Activated CD8-positive, alpha-beta memory T cell treated with anti-CD3 and anti-CD28 coated beads, Interleukin-2, amount 50 U/mL, for 1 hour (primary cell): Measurements from ENCODE around the gene RNF130.

Experiments used
- DNase-seq: peaks from one replicate; pipeline ENCODE4 v3.0.0-alpha.2; 2020; ENCODE audit errors: extremely low read depth

Gene RNF130

DNA sequence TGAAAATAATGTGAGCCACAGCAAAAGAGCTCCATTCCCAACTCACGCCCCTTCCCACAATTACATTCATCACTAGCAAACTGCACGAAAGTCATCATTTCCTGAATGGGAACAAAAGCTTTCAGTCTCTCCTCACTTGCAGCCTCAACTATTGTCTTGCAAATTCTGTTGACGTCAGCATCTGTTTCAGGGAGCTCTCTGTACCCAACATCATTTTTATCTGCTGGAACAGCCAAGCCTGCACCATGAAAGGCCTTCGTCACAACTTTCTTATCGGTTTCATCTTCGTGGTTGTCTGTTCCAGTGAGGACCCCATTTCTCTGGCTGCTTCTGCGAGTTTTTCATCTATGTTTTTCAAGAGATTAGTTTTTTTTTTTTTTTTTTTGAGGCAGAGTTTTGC, 14.3 kb upstream of the RNF130 start:
- peak; percentile 37 for DNase-seq

DNA sequence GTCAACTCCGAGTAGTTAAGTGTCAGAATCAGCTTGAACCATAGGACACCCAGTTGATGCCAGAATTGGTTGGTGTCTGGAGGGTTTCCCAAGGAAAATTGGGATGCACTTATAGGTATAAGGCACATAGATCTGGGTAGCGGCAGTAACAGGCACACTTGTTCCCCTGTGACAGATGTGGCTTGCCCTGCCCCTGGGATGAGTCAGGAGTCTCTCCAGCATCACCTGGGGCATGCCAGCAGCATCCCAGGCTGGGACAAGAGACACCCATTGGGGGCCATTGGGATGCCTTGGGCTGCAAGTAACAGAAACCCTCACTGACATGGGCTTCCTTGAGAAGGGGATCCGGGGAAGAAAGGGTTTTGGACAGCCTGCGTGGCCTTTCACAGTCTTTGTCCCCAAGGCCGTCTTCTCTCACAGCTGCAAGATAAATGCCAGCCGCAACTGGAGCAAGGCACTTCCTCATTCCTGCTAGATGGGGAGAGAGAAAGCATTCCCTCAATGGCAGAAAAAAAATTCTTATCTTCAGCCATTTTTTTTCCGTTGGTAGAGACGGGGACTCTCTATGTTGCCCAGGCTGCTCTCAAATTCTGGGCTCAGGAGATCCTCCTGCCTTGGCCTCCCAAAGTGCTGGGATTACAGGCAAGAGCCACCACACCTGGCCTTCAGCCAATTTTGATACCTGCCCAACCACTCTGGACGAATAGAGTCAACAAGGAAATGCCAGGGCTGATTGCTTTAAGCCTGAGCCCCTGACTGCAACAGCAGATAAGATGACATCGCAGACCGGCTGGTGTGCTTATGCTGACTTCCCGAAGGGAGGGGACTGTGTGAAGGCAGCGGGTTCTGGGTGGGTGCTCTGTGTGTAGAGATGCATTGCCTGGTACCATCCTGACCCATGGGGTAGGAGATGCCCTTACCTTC, 13.3 kb upstream of the RNF130 start:
- no peak for DNase-seq

DNA sequence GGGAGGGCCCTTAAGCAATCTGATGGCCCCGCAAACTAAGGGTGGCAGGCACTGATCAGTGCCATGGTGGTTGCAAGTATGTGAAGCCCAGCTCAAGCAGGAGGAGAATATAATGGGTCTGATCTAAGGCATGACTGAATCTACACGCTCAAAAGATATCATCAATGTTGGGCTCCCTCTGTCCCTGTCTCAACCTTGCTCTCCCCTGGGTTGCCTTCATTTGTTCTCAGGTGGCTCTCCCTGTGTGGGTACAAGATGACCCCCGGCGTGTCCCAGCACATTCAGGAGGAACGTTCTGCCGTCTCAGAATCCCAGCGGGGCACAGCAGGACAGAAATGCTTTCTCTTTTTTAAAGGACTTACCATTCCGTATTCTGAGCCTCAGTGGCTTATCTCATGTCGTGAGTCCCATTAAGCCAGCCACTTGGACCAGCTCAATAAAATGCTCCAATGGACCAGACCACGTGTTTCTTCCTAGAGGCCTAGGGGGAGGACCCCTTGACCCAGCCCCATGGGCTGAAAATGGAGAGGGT, 12.0 kb upstream of the RNF130 start:
- no peak for DNase-seq

DNA sequence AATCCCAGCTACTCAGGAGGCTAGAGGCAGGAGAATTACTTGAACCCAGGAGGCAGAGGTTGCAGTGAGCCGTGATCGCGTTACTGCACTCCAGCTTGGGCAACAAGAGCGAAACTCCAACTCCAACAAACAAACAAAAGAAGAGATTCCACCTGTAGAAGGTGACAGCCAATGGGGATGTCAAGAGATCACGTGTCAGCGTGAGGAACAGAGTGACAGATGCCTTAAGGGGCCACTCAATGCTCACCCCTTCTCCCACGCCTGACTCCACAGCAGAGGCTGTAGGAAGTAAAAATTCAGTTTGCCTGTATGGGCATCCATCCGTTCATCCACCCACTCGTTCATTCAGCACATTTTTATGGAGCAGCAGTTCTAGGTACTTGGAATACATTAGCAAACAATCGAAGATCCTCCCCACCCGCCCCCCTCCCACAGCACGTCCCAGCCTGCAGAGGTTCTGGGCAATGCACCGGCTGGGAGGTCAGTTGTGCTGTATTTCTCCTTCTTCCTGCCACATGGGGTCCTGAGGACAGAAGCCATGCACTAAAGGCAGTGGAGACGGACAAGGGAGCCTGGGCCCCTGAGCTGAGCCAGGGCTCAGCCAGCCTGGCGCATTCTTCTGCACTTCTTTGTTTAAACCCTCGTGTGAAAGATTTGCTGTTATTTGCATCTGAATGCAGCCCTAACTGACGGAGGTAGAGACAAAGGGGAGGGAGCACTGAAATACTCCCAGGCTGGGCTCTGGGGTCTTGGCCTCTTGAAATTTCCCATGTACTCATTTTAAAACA, 11.3 kb upstream of the RNF130 start:
- DNase-seq, result no peak

DNA sequence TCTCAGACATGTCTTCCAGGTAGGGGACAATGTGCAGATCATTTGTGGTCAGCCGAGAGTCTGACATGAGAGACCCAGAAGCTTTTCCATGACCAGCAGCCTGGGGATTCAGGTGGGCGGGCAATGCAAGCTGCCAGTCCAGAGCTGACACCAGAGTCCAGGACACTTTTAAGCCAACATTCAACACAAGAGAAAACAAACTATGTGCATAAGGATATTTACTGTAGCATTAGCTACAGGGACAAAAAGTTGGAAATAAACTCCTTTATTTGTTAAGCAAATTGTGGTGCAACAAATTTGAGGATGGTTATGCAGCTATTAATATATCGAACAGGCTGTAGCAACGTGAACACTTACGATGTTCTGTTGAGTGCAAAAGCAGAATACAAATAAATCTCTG, 9.9 kb upstream of the RNF130 start:
- DNase-seq, result no peak

DNA sequence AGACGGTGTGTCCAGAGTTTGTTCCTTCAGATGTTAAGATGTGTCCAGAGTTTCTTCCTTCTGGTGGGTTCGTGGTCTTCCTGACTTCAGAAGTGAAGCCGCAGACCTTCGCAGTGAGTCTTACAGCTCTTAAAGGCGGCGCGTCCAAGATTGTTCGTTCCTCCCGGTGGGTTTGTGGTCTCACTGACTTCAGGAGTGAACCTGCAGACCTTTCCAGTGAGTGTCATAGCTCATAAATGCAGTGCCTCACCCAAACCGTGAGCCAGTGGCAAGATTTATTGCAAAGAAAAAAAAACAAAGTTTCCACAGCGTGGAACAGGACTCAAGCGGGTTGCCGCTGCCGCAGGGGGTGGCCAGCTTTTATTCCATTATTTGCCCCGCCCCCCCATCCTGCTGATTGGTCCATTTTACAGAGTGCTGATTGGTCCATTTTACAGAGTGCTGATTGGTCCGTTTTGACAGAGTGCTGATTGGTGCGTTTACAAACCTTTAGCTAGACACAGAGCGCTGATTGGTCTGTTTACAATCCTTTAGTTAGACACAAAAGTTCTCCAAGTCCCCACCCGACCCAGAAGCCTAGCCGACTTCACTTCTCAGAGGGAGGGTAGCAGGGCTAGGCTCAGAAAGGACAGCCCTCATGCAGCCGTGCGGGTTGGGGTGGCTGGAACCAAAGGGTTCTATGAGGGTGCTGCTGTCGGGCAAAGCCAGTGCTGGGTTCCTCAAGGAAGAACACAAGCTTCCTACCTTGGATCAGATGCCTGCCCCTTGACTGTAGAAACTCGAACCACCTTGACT, 9.1 kb upstream of the RNF130 start:
- DNase-seq, result no peak

DNA sequence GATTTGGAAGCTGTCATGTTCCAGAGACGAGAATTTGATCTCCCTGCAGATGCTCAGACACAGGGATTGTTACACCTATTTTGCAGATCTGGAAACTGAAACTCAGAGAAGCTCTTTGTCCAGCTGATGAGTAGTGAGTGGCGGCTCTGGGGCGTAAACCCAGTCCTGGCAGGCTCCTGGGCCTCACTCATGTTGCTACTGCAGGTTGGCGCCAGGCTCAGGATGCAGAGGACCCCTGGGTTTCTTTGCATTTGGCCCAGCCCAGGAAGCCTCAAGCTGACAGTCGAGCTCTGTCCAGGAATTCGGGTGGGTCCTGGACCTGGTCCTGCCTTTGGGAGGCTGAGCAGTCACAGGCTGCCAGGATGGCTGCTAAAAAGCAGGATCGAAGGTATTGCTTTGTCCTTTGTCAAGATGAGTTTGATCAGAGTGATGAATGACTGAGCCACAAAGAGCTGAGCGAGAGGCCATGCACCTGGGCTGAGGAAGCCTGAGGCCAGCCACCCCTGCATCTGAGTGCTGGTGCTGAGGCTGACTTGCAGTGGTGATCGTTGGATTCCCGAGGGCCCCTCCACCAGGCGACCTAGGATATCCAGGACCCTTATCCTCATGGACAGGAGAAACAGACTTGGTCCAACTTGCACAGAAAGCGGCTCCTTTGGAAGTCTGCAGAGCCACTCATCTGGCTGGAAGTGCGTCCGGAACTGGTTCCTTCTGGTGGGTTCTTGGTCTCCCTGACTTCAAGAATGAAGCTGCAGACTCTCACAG, 8.3 kb upstream of the RNF130 start:
- no peak for DNase-seq

DNA sequence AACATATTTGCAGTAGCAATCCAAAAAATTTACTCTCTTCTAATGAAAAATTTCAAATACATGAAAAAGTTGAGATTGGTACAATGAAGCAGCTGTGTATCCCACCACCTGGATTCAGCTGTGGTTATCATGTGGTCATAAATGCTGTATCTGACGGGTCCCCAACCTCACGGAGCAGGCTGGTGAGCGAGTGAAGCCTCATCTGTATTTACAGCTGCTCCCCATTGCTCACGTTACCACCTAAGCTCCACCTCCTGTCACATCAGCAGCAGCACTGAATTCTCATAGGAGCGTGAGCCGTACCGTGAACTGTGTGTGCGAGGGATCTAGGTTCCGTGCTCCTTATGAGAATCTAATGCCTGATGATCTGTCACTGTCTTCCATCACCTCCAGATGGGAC, 6.8 kb upstream of the RNF130 start:
- DNase-seq, result no peak

DNA sequence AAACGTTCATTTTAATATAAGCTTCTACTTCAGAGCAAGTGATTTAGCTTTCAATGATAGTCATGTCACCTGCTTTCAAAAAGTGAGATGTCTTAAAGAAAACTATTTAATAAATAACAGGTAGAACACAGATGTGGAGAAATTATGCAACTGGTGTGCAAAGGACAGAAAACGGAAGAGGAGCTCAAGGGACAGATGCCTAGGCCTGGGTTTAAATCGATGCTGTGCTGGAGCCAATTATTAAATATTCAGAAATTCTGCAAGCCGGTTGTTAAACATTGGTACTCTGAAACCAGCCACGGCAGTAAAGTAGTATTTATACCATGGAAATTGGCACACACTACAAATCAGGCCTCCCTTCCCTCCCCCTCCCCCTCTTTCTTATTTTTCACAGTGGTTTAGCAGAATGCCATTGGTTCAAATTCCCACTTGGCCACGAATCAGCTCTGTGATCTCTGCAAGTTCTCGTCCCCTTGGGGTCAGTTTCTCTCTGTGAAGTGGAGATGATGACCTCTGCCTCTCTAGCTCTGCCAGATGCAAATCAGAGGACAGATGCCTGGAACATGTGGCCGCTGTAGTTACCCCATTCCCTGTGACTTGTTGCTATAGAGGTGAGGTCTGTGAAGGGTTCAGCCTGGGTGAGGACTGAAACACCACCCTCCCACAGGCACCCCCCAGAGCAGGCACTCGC, 6.2 kb upstream of the RNF130 start:
- no peak for DNase-seq

DNA sequence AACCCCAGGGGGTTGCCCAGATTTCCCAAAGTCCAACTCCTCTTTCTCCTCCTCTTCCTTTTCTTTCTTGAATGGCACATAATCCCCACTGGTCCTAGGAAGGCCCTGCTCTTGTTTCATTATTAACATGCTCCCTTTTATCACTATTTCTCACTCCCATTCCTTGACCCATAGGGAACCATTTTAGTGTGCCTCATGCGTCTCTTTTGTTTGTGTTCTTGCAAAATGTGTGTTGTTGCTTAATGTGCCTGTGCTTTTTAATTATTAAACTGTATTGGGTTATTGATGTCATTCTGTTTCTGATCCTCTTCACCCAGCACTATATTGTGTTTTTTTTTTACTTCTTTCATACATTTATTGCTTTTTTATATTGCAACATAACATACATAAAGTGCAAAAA, 4.1 kb upstream of the RNF130 start:
- no peak for DNase-seq

DNA sequence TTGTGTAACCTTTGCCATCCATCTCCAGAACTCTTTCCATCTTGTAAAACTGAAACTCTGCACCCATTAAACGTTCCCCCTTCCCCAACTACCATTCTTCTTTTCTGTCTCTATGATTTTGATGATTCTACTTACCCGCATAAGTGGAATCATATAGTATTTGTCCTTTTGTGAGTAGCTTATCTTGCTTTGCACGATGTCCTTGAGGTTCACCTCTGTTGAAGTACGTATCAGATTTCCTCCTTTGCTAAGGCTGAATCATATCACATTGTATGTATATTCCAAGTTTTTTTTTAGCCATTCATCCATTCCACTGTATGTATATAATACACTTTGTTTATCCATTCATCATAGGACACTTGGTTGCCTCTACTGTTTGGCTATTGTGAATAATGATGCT, 2.9 kb upstream of the RNF130 start:
- no peak for DNase-seq

DNA sequence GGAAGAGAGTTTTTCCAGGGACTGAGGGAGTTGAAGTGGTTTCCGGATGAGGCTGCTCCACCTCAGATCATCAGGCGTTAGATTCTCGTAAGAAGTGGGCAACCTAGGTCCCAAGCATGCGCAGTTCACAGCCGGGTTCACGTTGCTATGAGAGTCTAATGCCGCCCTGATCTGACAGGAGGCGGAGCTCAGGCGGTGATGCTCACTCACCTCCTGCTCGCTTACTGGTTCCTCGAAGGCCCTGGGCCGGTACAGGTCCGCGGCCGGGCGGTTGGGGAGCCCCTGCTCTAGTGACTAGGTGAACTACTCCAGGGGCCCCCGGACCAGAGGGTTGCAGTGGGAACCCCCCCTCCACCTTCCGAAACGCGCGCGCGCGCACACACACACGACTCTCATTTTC, 997 bp upstream of the RNF130 start:
- no peak for DNase-seq

DNA sequence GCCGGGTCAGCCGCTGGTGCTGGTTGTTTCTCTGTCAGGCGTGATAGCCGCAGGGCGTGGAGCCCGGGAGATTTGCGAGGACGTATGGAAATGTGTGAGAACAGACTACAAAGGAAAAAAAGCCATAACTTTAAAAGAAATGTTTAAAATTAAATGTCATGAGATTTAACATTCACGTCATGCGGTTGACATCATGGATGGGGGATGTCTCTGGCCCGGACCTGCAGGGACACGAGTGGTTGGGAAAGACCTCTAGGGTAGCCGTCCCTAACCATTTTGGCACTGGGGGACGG, 643 bp upstream of the RNF130 start:
- no peak for DNase-seq

DNA sequence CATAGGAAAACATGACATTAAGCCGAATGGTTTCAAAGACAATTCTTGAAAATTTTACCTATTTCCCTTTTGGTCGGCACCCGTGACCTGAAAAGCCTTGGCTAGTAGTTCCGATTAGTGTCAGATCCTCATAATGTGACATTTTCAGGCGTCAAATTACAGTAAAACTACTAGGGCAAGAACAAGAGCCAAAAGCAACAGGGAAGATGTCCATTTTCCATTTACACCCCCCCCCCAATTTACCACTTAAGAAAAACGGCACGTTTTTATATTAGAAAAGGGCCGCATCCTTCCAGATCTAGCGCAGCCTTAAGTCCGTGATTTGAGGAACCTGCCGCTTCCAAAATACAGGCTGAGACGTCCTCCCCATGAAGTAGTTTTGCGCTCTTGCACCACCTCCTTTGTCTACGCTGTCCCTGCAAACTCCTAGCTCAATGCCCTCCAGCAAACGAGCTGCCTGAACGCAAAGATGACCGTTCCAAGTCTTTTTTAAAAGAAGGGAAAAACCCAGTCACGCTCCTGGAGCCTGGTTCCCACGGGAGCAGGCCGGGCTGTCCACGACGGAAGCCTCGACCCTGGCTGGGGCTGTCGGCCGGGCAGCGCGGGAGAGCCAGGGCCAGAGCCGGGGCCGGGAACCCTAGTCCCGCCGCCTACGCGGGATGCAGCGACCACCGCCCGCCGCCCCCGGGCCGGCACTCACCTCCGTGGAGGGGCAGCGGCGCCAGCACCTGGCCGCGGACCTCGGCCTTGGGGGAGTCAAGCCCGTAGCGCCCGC, 616 bp downstream of the RNF130 start:
- DNase-seq, result no peak

DNA sequence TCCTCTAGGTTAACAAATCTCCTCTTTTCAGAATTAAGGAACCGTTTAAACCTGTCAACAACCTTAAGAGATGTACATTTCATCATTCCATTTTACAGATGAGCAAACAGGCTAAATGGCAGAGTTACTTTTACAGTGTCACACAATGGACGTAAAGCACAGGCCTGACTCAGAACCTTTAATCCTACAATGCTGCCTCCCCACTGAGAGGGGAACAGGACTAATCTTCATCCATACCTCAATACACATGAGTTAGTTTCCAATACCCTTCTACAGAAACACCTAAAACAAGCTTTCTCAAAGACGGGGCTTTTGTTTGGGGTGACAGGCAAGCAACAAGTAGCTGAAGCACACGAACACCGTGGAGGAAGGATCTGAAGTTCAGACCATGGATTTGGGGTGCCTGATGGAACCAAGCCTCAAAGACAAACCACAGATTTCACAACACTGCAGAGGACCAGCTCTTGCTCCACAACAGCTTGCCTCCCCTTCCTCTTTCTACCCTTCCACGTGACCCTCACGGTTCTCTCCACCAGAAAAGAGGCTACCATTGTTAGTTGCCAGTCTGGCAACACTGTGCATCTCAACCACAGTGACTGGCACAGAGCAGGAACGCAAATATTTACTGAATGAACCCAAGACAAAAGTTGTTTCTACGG, 1.8 kb downstream of the RNF130 start:
- no peak for DNase-seq

DNA sequence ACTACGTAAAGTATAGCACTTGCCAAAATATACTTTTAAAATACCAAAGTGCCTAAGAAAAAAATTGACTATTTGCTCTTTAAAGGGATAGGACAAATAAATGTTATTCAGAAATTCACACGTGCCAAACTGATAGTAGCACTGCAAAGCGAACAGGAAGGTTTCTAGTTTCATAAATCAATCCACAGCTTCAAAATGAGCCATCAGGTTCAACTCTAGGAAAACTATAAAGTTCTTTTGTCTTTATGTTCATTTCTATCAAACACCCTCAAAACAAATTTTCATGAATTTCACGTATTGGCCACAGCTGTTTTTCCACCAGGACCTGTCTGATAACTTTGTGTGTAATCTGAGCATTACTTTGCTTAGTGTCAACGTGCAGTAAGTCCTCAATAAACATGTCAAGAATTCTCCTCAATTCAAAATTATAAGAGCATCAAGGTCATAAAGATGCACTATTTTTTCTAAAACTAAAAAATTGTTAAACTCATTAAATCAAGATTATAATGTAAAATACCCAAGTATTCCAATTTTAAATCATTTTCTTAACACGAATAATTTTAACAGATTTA, 3.0 kb downstream of the RNF130 start:
- DNase-seq, result no peak

DNA sequence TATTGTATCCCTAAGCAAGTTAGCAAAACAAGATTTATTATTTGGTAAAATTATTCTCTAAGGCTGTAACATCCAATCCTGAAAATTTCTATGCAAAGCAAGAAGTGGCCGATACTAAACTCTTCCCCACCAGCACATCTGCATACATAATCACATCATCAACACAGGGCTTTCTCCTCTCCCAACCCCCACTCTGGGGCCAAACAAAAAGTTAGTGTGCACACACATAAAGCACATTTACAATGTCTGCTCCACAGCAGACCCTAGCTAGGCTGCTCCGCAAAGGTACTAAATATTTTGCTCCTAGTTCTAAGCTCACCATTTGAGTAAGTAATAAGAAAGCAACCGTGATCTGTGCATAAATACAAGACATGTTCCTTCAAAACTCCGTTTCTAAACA, 3.6 kb downstream of the RNF130 start:
- DNase-seq, result no peak

DNA sequence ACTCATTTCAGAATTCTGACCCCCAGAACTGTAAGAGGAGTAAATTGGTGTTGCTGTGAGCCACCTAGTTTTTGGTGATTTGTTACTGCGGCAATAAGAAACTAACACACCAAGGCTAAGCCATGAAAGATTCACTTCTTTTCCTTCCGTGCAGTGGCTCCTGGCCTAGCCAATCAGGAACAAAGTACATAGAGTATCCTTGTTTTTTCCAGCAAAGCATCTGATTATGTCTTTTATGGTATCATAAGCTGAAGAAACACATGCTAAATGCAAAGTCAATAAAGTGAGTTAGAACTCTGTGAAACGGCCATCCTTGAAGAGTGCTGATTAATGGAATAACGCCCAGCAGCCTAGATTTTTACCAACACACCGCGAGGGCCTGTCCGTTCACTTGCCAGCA, 11.4 kb downstream of the RNF130 start:
- DNase-seq, result no peak

DNA sequence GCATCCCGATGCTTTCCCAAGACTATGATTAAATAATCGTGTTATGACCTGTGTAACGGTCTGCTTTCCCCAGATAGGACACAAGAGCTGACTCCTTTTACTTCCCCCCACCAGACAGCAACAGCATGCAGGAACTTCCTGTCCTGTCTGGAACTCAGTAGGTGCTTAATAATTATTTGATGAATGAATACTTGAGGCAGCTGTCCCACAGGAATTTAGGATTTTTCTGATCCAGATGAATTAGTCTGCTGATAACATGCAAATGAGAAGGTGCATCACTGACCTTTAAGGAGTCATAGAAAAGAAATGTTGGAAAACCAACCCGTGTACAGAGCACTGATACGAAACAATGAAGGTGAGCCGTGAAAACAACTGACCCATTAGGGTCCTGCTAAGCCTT, 12.2 kb downstream of the RNF130 start:
- DNase-seq, result no peak
